ENCODE measurements around the gene MED17. TPM values are rescaled to one million over a fixed set of nuclear protein-coding genes. Genes with fewer than 3 reads are reported as not detected.

The MED17 gene
- total RNA-seq, 1 donor from 2014 or later = 9.3 TPM

- ATAC-seq (no peak), DNase-seq (ENCODE audit: low spot score) (no peak)
Observed at GRCh38 chr11:93845181-93846092, 61.4 kb downstream of the MED17 start.

GRCh38 chr11:93846411-93846810 lies 62.3 kb downstream of the MED17 start:
- no peak for DNase-seq (ENCODE audit: low spot score)
- ATAC-seq = no peak

GRCh38 chr11:93849201-93849600 lies 65.1 kb downstream of the MED17 start:
- DNase-seq (ENCODE audit: low spot score) (no peak), ATAC-seq (no peak)

- DNase-seq (ENCODE audit: low spot score) (no peak), ATAC-seq (peak; percentile 84)
Observed at GRCh38 chr11:93849751-93850593, 65.9 kb downstream of the MED17 start.

- ATAC-seq = no peak
- DNase-seq (ENCODE audit: low spot score) = no peak
Observed at GRCh38 chr11:93850594-93851018, 66.5 kb downstream of the MED17 start, which contains the start of gene VSTM5. TSS of gene VSTM5 (minus strand) at chr11:93850618. CDS start at chr11:93850502, 116 bp downstream.

GRCh38 chr11:93852242-93852641 lies 68.2 kb downstream of the MED17 start:
- DNase-seq (ENCODE audit: low spot score) = no peak
- no peak for ATAC-seq

- ATAC-seq (peak; percentile 69), DNase-seq (ENCODE audit: low spot score) (no peak)
Observed at GRCh38 chr11:93857413-93858120, 73.5 kb downstream of the MED17 start.

- DNase-seq (ENCODE audit: low spot score) = no peak
- ATAC-seq = no peak
Observed at GRCh38 chr11:93858121-93858775, 74.2 kb downstream of the MED17 start.

- ATAC-seq (no peak), DNase-seq (ENCODE audit: low spot score) (no peak)
Observed at GRCh38 chr11:93861808-93862207, 77.7 kb downstream of the MED17 start.

Other genes starting within 250 kb of the MED17 start
- 48.7 TPM for gene SMCO4, start 240.9 kb upstream of the MED17 start, total RNA-seq
- gene CEP295, start 122.6 kb upstream of the MED17 start, total RNA-seq = 3.1 TPM
- 26.7 TPM for gene TAF1D, start 42.8 kb upstream of the MED17 start, total RNA-seq
- 184 TPM for gene C11orf54, start 42.6 kb upstream of the MED17 start, total RNA-seq
- not detected for gene VSTM5, start 66.3 kb downstream of the MED17 start, total RNA-seq
- not detected for gene HEPHL1, start 237.1 kb downstream of the MED17 start, total RNA-seq